Neural progenitor cell (in vitro differentiated cells): ENCODE results near the gene VTI1A. TPM values are rescaled to one million over a fixed set of nuclear protein-coding genes. Genes with fewer than 3 reads are reported as not detected.

Source experiments
- DNase-seq: peaks from one replicate; pipeline ENCODE4 v3.0.0-alpha.2; 2016; ENCODE audit warnings: low spot score
- H2AFZ ChIP-seq: fragments of 200-600 bp; sonication (generic); replicated peaks from 2 replicates; pipeline ENCODE4 v1.6.1; 2016; ENCODE audit warnings: antibody characterized with exemption
- H3F3A ChIP-seq: fragments of 200-600 bp; sonication (generic); 2 replicates; pipeline ENCODE4 v1.6.1; 2016; ENCODE audit warnings: antibody characterized with exemption, low read depth
- H3K27ac ChIP-seq: fragments of 200-600 bp; sonication (generic); 2 replicates; pipeline ENCODE4 v1.5.1; 2016; ENCODE audit warnings: mild to moderate bottlenecking
- H3K27me3 ChIP-seq: fragments of 200-600 bp; sonication (generic); 2 replicates; pipeline ENCODE4 v1.6.1; 2016; ENCODE audit warnings: mild to moderate bottlenecking, moderate library complexity
- H3K36me3 ChIP-seq: fragments of 200-600 bp; sonication (generic); 2 replicates; pipeline ENCODE4 v1.5.1; 2016
- H3K4me1 ChIP-seq: fragments of 200-600 bp; sonication (generic); 2 replicates; pipeline ENCODE4 v1.6.1; 2016; ENCODE audit warnings: mixed run types
- H3K4me2 ChIP-seq: fragments of 200-600 bp; sonication (generic); 2 replicates; pipeline ENCODE4 v1.6.1; 2016
- H3K4me3 ChIP-seq: fragments of 200-600 bp; sonication (generic); 2 replicates; pipeline ENCODE4 v1.5.1; 2016
- H3K79me2 ChIP-seq: fragments of 200-600 bp; sonication (generic); 2 replicates; pipeline ENCODE4 v1.6.1; 2016; ENCODE audit warnings: low read depth
- H3K9ac ChIP-seq: fragments of 200-600 bp; sonication (generic); 2 replicates; pipeline ENCODE4 v1.6.1; 2016
- H3K9me3 ChIP-seq: fragments of 200-600 bp; sonication (generic); 2 replicates; pipeline ENCODE4 v1.5.1; 2016; ENCODE audit warnings: low read depth
- H4K20me1 ChIP-seq: fragments of 200-600 bp; sonication (generic); 2 replicates; pipeline ENCODE4 v1.6.1; 2016; ENCODE audit warnings: low read depth
- H3K27ac Mint-ChIP-seq: 3 replicates; pipeline ENCODE4 v1.8.0; 2021; ENCODE audit warnings: mixed read lengths
- H3K27me3 Mint-ChIP-seq: 2 replicates; pipeline ENCODE4 v1.8.0; 2022; ENCODE audit warnings: low read depth, mild to moderate bottlenecking, inconsistent platforms, moderate library complexity, mixed read lengths; ENCODE audit not compliant: insufficient read depth
- H3K36me3 Mint-ChIP-seq: 3 replicates; pipeline ENCODE4 v1.8.0; 2021; ENCODE audit warnings: mixed read lengths
- H3K4me1 Mint-ChIP-seq: 3 replicates; pipeline ENCODE4 v1.8.0; 2021; ENCODE audit warnings: mixed read lengths
- H3K4me3 Mint-ChIP-seq: 3 replicates; pipeline ENCODE4 v1.8.0; 2021; ENCODE audit warnings: mild to moderate bottlenecking, moderate library complexity, mixed read lengths
- H3K9me3 Mint-ChIP-seq: 3 replicates; pipeline ENCODE4 v1.8.0; 2020; ENCODE audit warnings: mixed read lengths
- EZH2 ChIP-seq: fragments of 200-600 bp; sonication (generic); IDR thresholded peaks from 2 replicates; pipeline ENCODE4 v1.6.1; 2017; ENCODE audit warnings: antibody characterized with exemption, mild to moderate bottlenecking, moderate library complexity
- EZH2phosphoT487 ChIP-seq: fragments of 200-600 bp; sonication (generic); IDR thresholded peaks from 2 replicates; pipeline ENCODE4 v1.6.1; 2017; ENCODE audit warnings: antibody characterized with exemption
- total RNA-seq: library from RNA; depleted of rRNA; stranded (reverse); fragments of >200 nt; gene quantifications from 2 replicates; pipeline ENCODE4 v1.2.3, GENCODE V29; 2015; ENCODE audit warnings: low replicate concordance
- TF ChIP-seq, protein P1 (sequence below): fragments of 200-600 bp; sonication (generic); IDR thresholded peaks from 2 replicates; pipeline ENCODE4 v1.5.1; 2017; ENCODE audit warnings: antibody characterized with exemption, mild to moderate bottlenecking

VTI1A gene
- total RNA-seq, 1 donor from 2014 or later: 28.8 TPM

DNA sequence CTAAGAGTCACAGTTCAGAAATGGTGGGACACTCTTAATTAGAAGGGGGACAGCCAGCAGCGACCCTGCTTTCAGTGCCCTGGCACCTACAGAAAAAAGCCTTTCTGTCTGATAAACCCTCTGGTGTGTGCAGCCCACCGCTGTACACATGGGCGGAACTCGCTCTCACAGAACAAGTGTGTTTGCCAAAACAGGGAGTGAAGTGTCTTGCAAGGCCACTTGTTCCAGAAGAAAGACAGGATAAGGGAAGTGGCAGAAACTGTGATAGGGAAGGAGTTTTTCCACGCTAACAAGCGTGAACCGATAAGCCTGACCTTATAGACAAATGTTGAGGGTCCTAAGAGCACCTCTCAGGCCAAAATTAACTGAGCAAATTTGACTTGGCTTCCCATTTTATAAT is 299.3 kb downstream of the VTI1A start:
- H3K4me1 Mint-ChIP-seq: peaks cover 21% of the 10 kb centered on the region

DNA sequence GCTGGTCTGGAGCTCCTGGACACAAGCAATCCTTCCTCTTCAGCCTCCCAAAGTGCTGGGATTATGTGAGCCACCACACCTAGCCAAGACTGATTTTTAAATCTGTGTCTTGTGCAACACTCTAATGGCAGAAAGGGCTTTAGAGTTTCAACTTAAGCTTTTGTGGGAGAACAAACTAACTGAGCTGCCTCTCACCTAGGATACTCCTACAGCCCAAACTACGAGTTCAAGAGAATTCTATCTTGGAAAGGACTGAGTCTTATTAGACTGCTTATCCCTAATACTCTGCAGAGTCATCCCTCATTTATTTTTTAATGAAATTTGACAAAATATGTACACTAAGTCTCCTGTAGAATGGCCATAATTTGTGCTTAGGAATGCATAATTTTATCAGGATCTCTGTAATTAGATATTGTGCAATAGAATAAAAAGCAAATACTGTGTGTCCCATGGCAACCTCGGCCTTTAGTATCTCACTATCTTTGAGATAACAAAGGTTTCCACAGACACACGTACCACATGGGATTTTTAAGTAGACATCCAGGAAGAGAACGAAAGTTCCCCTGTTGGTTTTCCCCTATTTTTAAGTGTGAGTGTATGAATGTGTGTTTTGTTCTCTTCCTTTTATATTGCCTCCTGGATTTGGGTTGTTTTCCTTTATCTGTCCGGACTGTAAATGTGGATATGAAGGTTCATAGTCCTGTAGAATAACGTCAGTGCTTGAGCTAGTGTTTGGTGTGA is 303.6 kb downstream of the VTI1A start:
- Histone ChIP-seq H3K9ac (no peak overlapping the region), H3K9me3 (no peaks in the 10 kb centered on the region), H3K27ac (no peak overlapping the region), H4K20me1 (no peaks in the 10 kb centered on the region), H3K4me2 (no peak overlapping the region), H3F3A (peaks cover 4% of the 10 kb centered on the region), H3K27me3 (no peaks in the 10 kb centered on the region), H3K79me2 (no peaks in the 10 kb centered on the region), H3K4me1 (peaks cover 33% of the 10 kb centered on the region), H3K4me3 (no peak overlapping the region), H3K36me3 (no peaks in the 10 kb centered on the region), H2AFZ (no peak overlapping the region)
- H3K9me3 Mint-ChIP-seq: no peaks in the 10 kb centered on the region
- H3K4me1 Mint-ChIP-seq: peaks cover 19% of the 10 kb centered on the region
- TF ChIP-seq EZH2 (no peak), EZH2phosphoT487 (no peak)
- TF ChIP-seq, protein P1, sequence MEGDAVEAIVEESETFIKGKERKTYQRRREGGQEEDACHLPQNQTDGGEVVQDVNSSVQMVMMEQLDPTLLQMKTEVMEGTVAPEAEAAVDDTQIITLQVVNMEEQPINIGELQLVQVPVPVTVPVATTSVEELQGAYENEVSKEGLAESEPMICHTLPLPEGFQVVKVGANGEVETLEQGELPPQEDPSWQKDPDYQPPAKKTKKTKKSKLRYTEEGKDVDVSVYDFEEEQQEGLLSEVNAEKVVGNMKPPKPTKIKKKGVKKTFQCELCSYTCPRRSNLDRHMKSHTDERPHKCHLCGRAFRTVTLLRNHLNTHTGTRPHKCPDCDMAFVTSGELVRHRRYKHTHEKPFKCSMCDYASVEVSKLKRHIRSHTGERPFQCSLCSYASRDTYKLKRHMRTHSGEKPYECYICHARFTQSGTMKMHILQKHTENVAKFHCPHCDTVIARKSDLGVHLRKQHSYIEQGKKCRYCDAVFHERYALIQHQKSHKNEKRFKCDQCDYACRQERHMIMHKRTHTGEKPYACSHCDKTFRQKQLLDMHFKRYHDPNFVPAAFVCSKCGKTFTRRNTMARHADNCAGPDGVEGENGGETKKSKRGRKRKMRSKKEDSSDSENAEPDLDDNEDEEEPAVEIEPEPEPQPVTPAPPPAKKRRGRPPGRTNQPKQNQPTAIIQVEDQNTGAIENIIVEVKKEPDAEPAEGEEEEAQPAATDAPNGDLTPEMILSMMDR: no peak
- H3K27ac Mint-ChIP-seq: no peak overlapping the region
- peaks cover 2% of the 10 kb centered on the region for H3K27me3 Mint-ChIP-seq
- no peaks in the 10 kb centered on the region for H3K36me3 Mint-ChIP-seq
- no peak for DNase-seq
- no peak overlapping the region for H3K4me3 Mint-ChIP-seq

More for the DNA sequence above, 299.3 kb downstream of the VTI1A start:
- Histone ChIP-seq H3F3A (peaks cover 4% of the 10 kb centered on the region), H2AFZ (no peak overlapping the region), H3K9me3 (no peaks in the 10 kb centered on the region), H3K36me3 (no peaks in the 10 kb centered on the region), H3K27me3 (no peaks in the 10 kb centered on the region), H3K4me2 (no peak overlapping the region), H3K4me3 (no peak overlapping the region), H3K27ac (no peak overlapping the region), H4K20me1 (no peaks in the 10 kb centered on the region), H3K79me2 (no peaks in the 10 kb centered on the region), H3K4me1 (peaks cover 14% of the 10 kb centered on the region), H3K9ac (no peak overlapping the region)
- no peak for TF ChIP-seq EZH2
- TF ChIP-seq, protein P1: no peak
- H3K4me3 Mint-ChIP-seq: no peak overlapping the region
- H3K36me3 Mint-ChIP-seq: no peaks in the 10 kb centered on the region
- peaks cover 3% of the 10 kb centered on the region for H3K27me3 Mint-ChIP-seq
- H3K9me3 Mint-ChIP-seq: no peaks in the 10 kb centered on the region
- DNase-seq: no peak
- no peak overlapping the region for H3K27ac Mint-ChIP-seq

GRCh38 chr10:112751651-112752050 is 304.6 kb downstream of the VTI1A start:
- H3K9me3 Mint-ChIP-seq: no peaks in the 10 kb centered on the region
- H3K4me1 ChIP-seq: peaks cover 38% of the 10 kb centered on the region
- no peak overlapping the region for H3K4me3 Mint-ChIP-seq
- H3K36me3 ChIP-seq: no peaks in the 10 kb centered on the region
- H3K27ac ChIP-seq: no peak overlapping the region
- no peak overlapping the region for H2AFZ ChIP-seq
- no peaks in the 10 kb centered on the region for H4K20me1 ChIP-seq
- H3K9ac ChIP-seq: no peak overlapping the region
- H3F3A ChIP-seq: peaks cover 4% of the 10 kb centered on the region
- peaks cover 30% of the 10 kb centered on the region for H3K4me1 Mint-ChIP-seq
- no peaks in the 10 kb centered on the region for H3K27me3 ChIP-seq
- H3K36me3 Mint-ChIP-seq: no peaks in the 10 kb centered on the region
- H3K9me3 ChIP-seq: no peaks in the 10 kb centered on the region
- H3K4me2 ChIP-seq: no peak overlapping the region
- H3K27me3 Mint-ChIP-seq: peaks cover 2% of the 10 kb centered on the region
- no peak for TF ChIP-seq EZH2phosphoT487
- TF ChIP-seq, protein P1: no peak
- TF ChIP-seq EZH2: no peak
- H3K27ac Mint-ChIP-seq: no peak overlapping the region
- H3K79me2 ChIP-seq: no peaks in the 10 kb centered on the region
- H3K4me3 ChIP-seq: no peak overlapping the region
- no peak for DNase-seq
